ENCODE data around the gene GJC1.
A peak's percentile ranks its signal among the peaks of the same experiment; 100 is the strongest.

Gene GJC1

DNA sequence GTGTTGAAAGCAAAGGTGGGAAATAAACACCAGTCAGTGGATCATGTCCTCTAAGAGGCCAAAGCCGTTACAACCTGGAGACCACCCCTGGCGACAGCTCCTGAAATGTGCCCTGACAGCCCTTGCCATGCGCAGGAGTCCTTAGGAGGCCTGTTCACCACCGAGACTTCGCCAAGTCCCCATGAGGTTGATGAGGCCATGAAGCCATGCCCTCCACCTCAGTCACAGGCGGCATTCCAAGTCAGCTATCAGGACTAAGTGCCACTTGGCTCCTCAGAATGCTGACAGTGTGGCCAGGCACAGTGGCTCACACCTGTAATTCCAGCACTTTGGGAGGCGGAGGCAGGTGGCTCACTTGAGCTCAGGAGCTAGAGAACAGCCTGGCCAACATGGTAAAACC is 44.2 kb downstream of the GJC1 start:
- DNase-seq (ENCODE audit: low read depth) = no peak
- TF ChIP-seq, protein P1, sequence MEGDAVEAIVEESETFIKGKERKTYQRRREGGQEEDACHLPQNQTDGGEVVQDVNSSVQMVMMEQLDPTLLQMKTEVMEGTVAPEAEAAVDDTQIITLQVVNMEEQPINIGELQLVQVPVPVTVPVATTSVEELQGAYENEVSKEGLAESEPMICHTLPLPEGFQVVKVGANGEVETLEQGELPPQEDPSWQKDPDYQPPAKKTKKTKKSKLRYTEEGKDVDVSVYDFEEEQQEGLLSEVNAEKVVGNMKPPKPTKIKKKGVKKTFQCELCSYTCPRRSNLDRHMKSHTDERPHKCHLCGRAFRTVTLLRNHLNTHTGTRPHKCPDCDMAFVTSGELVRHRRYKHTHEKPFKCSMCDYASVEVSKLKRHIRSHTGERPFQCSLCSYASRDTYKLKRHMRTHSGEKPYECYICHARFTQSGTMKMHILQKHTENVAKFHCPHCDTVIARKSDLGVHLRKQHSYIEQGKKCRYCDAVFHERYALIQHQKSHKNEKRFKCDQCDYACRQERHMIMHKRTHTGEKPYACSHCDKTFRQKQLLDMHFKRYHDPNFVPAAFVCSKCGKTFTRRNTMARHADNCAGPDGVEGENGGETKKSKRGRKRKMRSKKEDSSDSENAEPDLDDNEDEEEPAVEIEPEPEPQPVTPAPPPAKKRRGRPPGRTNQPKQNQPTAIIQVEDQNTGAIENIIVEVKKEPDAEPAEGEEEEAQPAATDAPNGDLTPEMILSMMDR (IDR thresholded peaks at IDR 0.05; ENCODE audit: insufficient read depth, low read depth, low read length, missing control alignments) = no peak
- H3K4me3 ChIP-seq (ENCODE audit: low read length) = no peak overlapping the region

DNA sequence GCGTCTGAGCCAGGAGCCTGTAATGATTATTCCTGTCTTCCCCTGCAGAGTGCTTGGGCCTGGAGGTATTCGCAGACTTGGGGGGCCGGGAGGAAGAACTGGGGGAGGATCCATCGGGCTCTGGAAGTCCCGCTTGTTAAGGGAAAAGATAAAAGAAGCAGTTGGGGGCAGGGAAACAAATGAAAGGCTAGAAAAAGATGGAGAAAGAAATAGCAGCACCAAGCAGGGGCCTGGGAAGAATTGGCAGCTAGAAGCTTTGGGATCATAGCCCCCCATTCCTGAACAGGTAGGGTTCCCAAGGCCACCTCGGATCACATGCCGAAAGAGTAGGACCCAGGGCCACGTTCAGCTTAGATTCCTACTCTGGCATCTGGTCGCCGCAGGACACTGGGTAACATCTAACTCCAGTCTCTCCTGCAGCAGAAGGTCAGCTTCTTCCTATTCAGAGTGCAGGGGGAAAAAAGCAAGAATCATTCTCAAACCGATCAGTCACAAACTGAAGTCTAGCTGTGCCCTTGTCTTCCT is 47.7 kb downstream of the GJC1 start:
- TF ChIP-seq, protein P1 (IDR thresholded peaks at IDR 0.05; ENCODE audit: insufficient read depth, low read depth, low read length, missing control alignments) = no peak
- DNase-seq (ENCODE audit: low read depth) = no peak

DNA sequence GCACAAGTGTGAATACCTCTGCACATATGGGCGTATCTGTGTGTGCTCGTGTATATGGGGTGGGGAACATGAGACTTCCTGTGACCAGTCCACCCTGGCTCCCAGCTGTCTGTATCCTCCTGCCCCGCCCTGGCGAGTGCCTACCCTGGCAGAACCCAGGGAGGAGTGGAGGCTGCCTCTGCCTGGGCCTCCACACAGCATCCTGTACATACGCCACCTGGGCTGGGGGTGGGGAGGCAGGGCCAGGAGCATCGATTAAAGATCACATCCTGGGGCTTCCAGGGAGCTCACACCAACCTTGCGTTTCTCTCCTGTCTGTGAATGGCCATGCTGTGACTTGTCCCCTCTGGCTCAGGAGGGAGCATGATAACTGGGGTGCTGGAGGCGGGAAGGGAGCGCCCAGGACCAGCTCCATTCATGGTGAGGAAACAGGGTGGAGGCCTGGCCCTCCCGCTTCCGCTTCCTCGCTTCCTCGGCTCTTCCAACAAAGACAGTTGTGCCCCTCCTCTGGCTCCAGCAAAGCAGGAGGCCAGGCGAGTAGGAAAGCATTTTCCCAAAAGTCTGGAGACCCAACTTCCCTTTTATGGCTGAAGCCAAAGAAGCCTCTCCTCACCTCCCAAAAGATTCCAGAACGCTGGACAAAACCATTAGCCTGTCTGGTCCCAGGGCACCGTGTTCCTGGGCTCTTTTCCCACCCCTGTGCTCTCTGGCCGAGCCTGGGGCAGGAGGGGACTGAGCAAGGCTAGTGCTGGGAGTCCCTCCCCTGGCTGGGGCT is 48.3 kb downstream of the GJC1 start:
- DNase-seq (ENCODE audit: low read depth) = no peak
- no peak overlapping the region for H3K4me3 ChIP-seq (ENCODE audit: low read length)
- TF ChIP-seq, protein P1 (IDR thresholded peaks at IDR 0.05; ENCODE audit: insufficient read depth, low read depth, low read length, missing control alignments) = no peak

More for the DNA sequence above, 47.7 kb downstream of the GJC1 start:
- H3K4me3 ChIP-seq (ENCODE audit: low read length) = no peak overlapping the region

DNA sequence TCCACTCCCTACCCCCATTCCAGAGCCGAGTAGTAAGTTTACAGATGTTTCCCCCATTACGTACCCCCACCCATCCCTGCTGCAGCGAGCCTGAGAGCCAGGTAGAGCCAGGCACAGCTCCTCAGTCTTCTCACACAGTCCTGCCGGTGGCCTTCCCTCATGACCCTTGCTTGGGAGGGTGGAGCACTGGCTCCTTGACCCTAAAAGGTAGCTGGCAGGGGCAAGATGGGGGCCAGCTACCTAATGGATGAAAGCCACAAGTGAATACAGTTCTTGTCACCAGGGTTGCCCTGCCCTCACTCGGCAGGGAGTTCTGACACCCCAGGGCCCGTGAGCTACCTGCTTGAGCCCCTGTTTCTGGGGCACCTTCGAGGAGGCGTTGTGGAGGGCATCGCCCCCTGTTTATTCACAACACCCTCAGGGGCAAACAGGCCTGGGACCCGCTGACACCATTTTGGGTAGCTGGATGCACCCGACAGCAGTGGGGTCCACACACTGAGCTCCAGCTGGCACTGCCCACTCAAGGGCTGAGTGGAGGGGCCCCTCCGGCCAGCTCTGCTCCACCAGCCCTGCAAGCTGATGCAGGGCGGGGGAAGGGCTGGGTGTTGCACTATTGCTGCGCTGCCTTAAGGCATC is 49.1 kb downstream of the GJC1 start:
- DNase-seq (ENCODE audit: low read depth) = no peak
- TF ChIP-seq, protein P1 (IDR thresholded peaks at IDR 0.05; ENCODE audit: insufficient read depth, low read depth, low read length, missing control alignments) = no peak
- no peak overlapping the region for H3K4me3 ChIP-seq (ENCODE audit: low read length)

DNA sequence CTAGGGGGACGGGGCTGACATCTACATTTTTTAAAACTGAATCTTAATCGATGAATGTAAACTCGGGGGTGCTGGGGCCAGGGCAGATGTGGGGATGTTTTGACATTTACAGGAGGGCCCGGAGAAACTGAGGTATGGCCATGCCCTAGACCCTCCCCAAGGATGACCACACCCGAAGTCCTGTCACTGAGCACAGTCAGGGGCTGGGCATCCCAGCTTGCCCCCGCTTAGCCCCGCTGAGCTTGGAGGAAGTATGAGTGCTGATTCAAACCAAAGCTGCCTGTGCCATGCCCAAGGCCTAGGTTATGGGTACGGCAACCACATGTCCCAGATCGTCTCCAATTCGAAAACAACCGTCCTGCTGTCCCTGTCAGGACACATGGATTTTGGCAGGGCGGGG is 49.9 kb downstream of the GJC1 start:
- no peak for DNase-seq (ENCODE audit: low read depth)
- TF ChIP-seq, protein P1 (IDR thresholded peaks at IDR 0.05; ENCODE audit: insufficient read depth, low read depth, low read length, missing control alignments) = no peak

DNA sequence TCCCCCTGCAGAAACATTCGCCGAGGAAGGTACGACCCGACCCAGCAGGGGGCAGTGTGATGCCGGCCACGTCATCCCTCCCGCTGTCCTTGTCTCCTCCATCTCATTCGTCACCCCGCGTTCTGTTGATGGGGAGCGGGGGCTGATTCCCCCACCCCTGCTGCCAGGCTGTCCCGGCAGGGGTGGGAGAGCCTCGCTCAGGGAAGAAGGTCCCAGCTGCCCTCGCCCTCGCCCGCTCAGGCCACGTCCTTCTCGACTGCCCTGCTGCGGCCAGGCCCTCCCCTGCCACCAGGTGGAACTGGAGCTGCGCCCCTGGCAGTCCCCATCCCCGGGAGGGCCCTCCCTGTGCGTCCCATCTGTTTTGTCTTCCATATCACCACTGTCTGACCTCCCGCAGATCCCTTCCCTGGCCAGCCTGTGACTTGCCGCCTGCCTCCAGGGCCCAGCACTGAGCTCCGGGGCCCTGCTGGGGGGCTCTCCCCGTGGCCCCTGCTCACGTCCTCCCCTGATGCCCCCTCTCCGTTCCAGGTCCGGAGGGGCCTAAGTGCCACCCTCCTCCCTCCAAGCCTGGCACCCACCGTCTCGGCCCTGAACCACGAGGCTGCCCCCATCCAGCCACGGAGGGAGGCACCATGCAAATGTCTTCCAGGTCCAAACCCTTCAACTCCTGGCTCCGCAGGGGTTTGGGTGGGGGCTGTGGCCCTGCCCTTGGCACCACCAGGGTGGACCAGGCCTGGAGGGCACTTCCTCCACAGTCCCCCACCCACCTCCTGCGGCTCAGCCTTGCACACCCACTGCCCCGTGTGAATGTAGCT is 50.7 kb downstream of the GJC1 start:
- peak; percentile 73 for DNase-seq (ENCODE audit: low read depth)
- TF ChIP-seq, protein P1 (IDR thresholded peaks at IDR 0.05; ENCODE audit: insufficient read depth, low read depth, low read length, missing control alignments) = peak; percentile 84
- peak overlapping the region; percentile 35 for H3K4me3 ChIP-seq (ENCODE audit: low read length)

More for the DNA sequence above, 49.9 kb downstream of the GJC1 start:
- H3K4me3 ChIP-seq (ENCODE audit: low read length) = no peak overlapping the region

All from epithelial cell of esophagus (primary cell).